Purkinje cell (primary cell): ENCODE measurements around the gene SMIM9. TPM values are rescaled to one million over a fixed set of nuclear protein-coding genes. Genes with fewer than 3 reads are reported as not detected.

Experiments
- polyA plus RNA-seq: library from polyadenylated mRNA; unstranded; fragments of >200 nt; fragmentation: Nextera tagmentation; gene quantifications from 2 replicates; pipeline ENCODE4 v1.2.1, GENCODE V29; 2014

The SMIM9 gene
- polyA plus RNA-seq, result not detected in 2 replicates

GRCh38 chrX:154834562-154834961 lies at the start of gene SMIM9:
SMIM9 (minus strand) TSS chrX:154834662; CDS start chrX:154830856, 3,806 bp downstream.

GRCh38 chrX:154804957-154805695 lies 29.3 kb downstream of the SMIM9 start, which contains the start of gene MPP1:
MPP1 (minus strand) TSS chrX:154805485; CDS start chrX:154805373, 112 bp downstream.

Other genes with a start within 250 kb of the SMIM9 start
- not detected in 2 replicates for gene CTAG1A, start 249.5 kb downstream of the SMIM9 start, polyA plus RNA-seq
- gene CTAG1B, start 215.4 kb downstream of the SMIM9 start, polyA plus RNA-seq, result not detected in 2 replicates
- not detected in 2 replicates for gene CTAG2, start 181.1 kb downstream of the SMIM9 start, polyA plus RNA-seq
- gene GAB3, start 83.6 kb downstream of the SMIM9 start, polyA plus RNA-seq, result 0.60 and 2.0 TPM in 2 replicates
- gene DKC1, start 71.8 kb downstream of the SMIM9 start, polyA plus RNA-seq, result 13.2 and 14.1 TPM in 2 replicates
- 37.5 and 52.6 TPM in 2 replicates for gene MPP1, start 29.2 kb downstream of the SMIM9 start, polyA plus RNA-seq
- 8.1 TPM in 1 of 2 replicates, not detected in the other for gene F8A1, start 51.7 kb upstream of the SMIM9 start, polyA plus RNA-seq
- 5.9 TPM in 2 replicates for gene F8, start 188.1 kb upstream of the SMIM9 start, polyA plus RNA-seq
- 123 and 201 TPM in 2 replicates for gene FUNDC2, start 192.2 kb upstream of the SMIM9 start, polyA plus RNA-seq
- gene CMC4, start 236.5 kb upstream of the SMIM9 start, polyA plus RNA-seq, result 2.2 and 2.5 TPM in 2 replicates
- gene MTCP1, start 236.5 kb upstream of the SMIM9 start, polyA plus RNA-seq, result 14.8 and 44.3 TPM in 2 replicates
- 53.7 and 65.1 TPM in 2 replicates for gene BRCC3, start 236.8 kb upstream of the SMIM9 start, polyA plus RNA-seq